Osteoblast (primary cell): ENCODE data around the gene ARHGAP44. TPM values are rescaled to one million over a fixed set of nuclear protein-coding genes. Genes with fewer than 3 reads are reported as not detected.

Experiments used
- DNase-seq: peaks from one replicate; pipeline ENCODE4 v3.0.0; 2011; ENCODE audit warnings: low spot score, mixed read lengths; ENCODE audit not compliant: insufficient read length; ENCODE audit errors: missing footprints
- H2AFZ ChIP-seq: 2 replicates; pipeline ENCODE4 v1.6.0; 2011; ENCODE audit warnings: mild to moderate bottlenecking, low read length
- H3K27ac ChIP-seq: 2 replicates; pipeline ENCODE4 v1.5.1; 2011; ENCODE audit warnings: mild to moderate bottlenecking, low read depth, low read length, moderate library complexity
- H3K27me3 ChIP-seq: 2 replicates; pipeline ENCODE4 v1.6.0; 2012; ENCODE audit warnings: mild to moderate bottlenecking, control low read depth, inconsistent platforms, low read length, moderate library complexity; ENCODE audit not compliant: insufficient read depth
- H3K36me3 ChIP-seq: 2 replicates; pipeline ENCODE4 v1.5.1; 2011; ENCODE audit warnings: mild to moderate bottlenecking, low read length, control low read depth, moderate library complexity; ENCODE audit not compliant: insufficient read depth
- H3K4me1 ChIP-seq: 2 replicates; pipeline ENCODE4 v1.5.1; 2011; ENCODE audit warnings: mild to moderate bottlenecking, low read length, control low read depth, moderate library complexity; ENCODE audit not compliant: insufficient read depth
- H3K4me2 ChIP-seq: 2 replicates; pipeline ENCODE4 v1.6.0; 2011; ENCODE audit warnings: mild to moderate bottlenecking, low read length; ENCODE audit not compliant: insufficient read depth
- H3K4me3 ChIP-seq: fragments of 200-600 bp; sonication (generic); 3 replicates; pipeline ENCODE4 v1.5.1; 2012; ENCODE audit warnings: mild to moderate bottlenecking, low read length, inconsistent platforms; ENCODE audit not compliant: insufficient read depth
- H3K79me2 ChIP-seq: 2 replicates; pipeline ENCODE4 v1.6.0; 2012; ENCODE audit warnings: mild to moderate bottlenecking, low read length, control low read depth, inconsistent platforms; ENCODE audit not compliant: insufficient read depth
- H3K9me3 ChIP-seq: 2 replicates; pipeline ENCODE4 v1.5.1; 2011; ENCODE audit warnings: low read depth, low read length, control low read depth
- H4K20me1 ChIP-seq: 2 replicates; pipeline ENCODE4 v1.6.0; 2012; ENCODE audit warnings: mild to moderate bottlenecking, low read length, control low read depth; ENCODE audit not compliant: insufficient read depth
- CTCF ChIP-seq: IDR thresholded peaks from 2 replicates; pipeline ENCODE4 v1.5.1; 2011; ENCODE audit warnings: mild to moderate bottlenecking, low read depth, low read length, moderate library complexity; ENCODE audit errors: extremely low read depth
- total RNA-seq: library from RNA; depleted of rRNA; stranded (reverse); fragments of >200 nt; gene quantifications from 2 replicates; pipeline ENCODE4 v1.2.3, GENCODE V29; 2012

Gene ARHGAP44
- total RNA-seq, 1 donor: 4.3 TPM

- no peaks in the 10 kb centered on the region for H3K36me3 ChIP-seq
- H3K9me3 ChIP-seq: peaks cover 5% of the 10 kb centered on the region
- H4K20me1 ChIP-seq: no peaks in the 10 kb centered on the region
- no peak overlapping the region for H2AFZ ChIP-seq
- DNase-seq: no peak
- H3K4me3 ChIP-seq: no peak overlapping the region
- H3K4me1 ChIP-seq: no peaks in the 10 kb centered on the region
- no peak overlapping the region for H3K4me2 ChIP-seq
- H3K79me2 ChIP-seq: no peaks in the 10 kb centered on the region
- no peaks in the 10 kb centered on the region for H3K27me3 ChIP-seq
- no peak overlapping the region for H3K27ac ChIP-seq
- TF ChIP-seq CTCF: no peak
Measured at GRCh38 chr17:12830777-12831247, 41.5 kb downstream of the ARHGAP44 start.

- Histone ChIP-seq H3K4me2 (no peak overlapping the region), H3K4me3 (no peak overlapping the region), H3K9me3 (peaks cover 5% of the 10 kb centered on the region), H3K27me3 (no peaks in the 10 kb centered on the region), H4K20me1 (no peaks in the 10 kb centered on the region), H3K79me2 (no peaks in the 10 kb centered on the region), H2AFZ (no peak overlapping the region), H3K4me1 (no peaks in the 10 kb centered on the region), H3K27ac (no peak overlapping the region), H3K36me3 (no peaks in the 10 kb centered on the region)
- DNase-seq: no peak
- TF ChIP-seq CTCF: no peak
Measured at GRCh38 chr17:12831839-12832238, 42.5 kb downstream of the ARHGAP44 start.

- Histone ChIP-seq H3K27me3 (no peaks in the 10 kb centered on the region), H3K4me2 (no peak overlapping the region), H3K9me3 (no peaks in the 10 kb centered on the region), H3K4me3 (no peak overlapping the region), H3K4me1 (no peaks in the 10 kb centered on the region), H3K79me2 (no peaks in the 10 kb centered on the region), H3K36me3 (no peaks in the 10 kb centered on the region), H2AFZ (no peak overlapping the region), H3K27ac (no peak overlapping the region), H4K20me1 (no peaks in the 10 kb centered on the region)
- no peak for DNase-seq
- no peak for TF ChIP-seq CTCF
Measured at GRCh38 chr17:12839042-12839441, 49.7 kb downstream of the ARHGAP44 start.

- Histone ChIP-seq H3K4me1 (no peaks in the 10 kb centered on the region), H3K79me2 (no peaks in the 10 kb centered on the region), H3K27me3 (no peaks in the 10 kb centered on the region), H3K36me3 (no peaks in the 10 kb centered on the region), H3K4me3 (no peak overlapping the region), H2AFZ (no peak overlapping the region), H3K9me3 (no peaks in the 10 kb centered on the region), H3K4me2 (no peak overlapping the region), H3K27ac (no peak overlapping the region), H4K20me1 (no peaks in the 10 kb centered on the region)
- DNase-seq: peak; percentile 73
- no peak for TF ChIP-seq CTCF
Measured at GRCh38 chr17:12842936-12843335, 53.6 kb downstream of the ARHGAP44 start.
